ENCODE data around the gene SRPX2.

The SRPX2 gene

GRCh38 chrX:100643956-100644860 lies at the start of gene SRPX2:
Gene SRPX2, plus strand, starts transcription at chrX:100644199. Its CDS starts 2,124 bp downstream, at chrX:100646323.
- no peak for DNase-seq (ENCODE audit: low read depth in 1 of 2, low spot score in 1 of 2)

- no peak for DNase-seq (ENCODE audit: low read depth in 1 of 2, low spot score in 1 of 2)
Observed at GRCh38 chrX:100596601-100597000, 47.4 kb upstream of the SRPX2 start.

- no peak for DNase-seq (ENCODE audit: low read depth in 1 of 2, low spot score in 1 of 2)
Observed at GRCh38 chrX:100599456-100599855, 44.5 kb upstream of the SRPX2 start.

GRCh38 chrX:100600340-100600739 lies 43.7 kb upstream of the SRPX2 start:
- DNase-seq (ENCODE audit: low read depth in 1 of 2, low spot score in 1 of 2): no peak

- no peak for DNase-seq (ENCODE audit: low read depth in 1 of 2, low spot score in 1 of 2)
Observed at GRCh38 chrX:100600758-100601157, 43.2 kb upstream of the SRPX2 start.

- no peak for DNase-seq (ENCODE audit: low read depth in 1 of 2, low spot score in 1 of 2)
Observed at GRCh38 chrX:100606753-100607152, 37.2 kb upstream of the SRPX2 start.

GRCh38 chrX:100609591-100609990 lies 34.4 kb upstream of the SRPX2 start:
- no peak for DNase-seq (ENCODE audit: low read depth in 1 of 2, low spot score in 1 of 2)

GRCh38 chrX:100611951-100612350 lies 32.0 kb upstream of the SRPX2 start:
- no peak for DNase-seq (ENCODE audit: low read depth in 1 of 2, low spot score in 1 of 2)

GRCh38 chrX:100615005-100615404 lies 29.0 kb upstream of the SRPX2 start:
- DNase-seq (ENCODE audit: low read depth in 1 of 2, low spot score in 1 of 2): no peak

GRCh38 chrX:100623001-100623400 lies 21.0 kb upstream of the SRPX2 start:
- no peak for DNase-seq (ENCODE audit: low read depth in 1 of 2, low spot score in 1 of 2)

GRCh38 chrX:100625985-100626491 lies 18.0 kb upstream of the SRPX2 start:
- DNase-seq (ENCODE audit: low read depth in 1 of 2, low spot score in 1 of 2): no peak

- no peak for DNase-seq (ENCODE audit: low read depth in 1 of 2, low spot score in 1 of 2)
Observed at GRCh38 chrX:100635040-100635439, 9.0 kb upstream of the SRPX2 start.

- DNase-seq (ENCODE audit: low read depth in 1 of 2, low spot score in 1 of 2): no peak
Observed at GRCh38 chrX:100635989-100636320, 8.0 kb upstream of the SRPX2 start.

GRCh38 chrX:100636321-100636991 lies 7.5 kb upstream of the SRPX2 start, which contains the start of gene TSPAN6:
Gene TSPAN6, minus strand, starts transcription at chrX:100636806. Its CDS starts 112 bp downstream, at chrX:100636694.
- peak; percentile 45 to 46 for DNase-seq (ENCODE audit: low read depth in 1 of 2, low spot score in 1 of 2)

- DNase-seq (ENCODE audit: low read depth in 1 of 2, low spot score in 1 of 2): no peak
Observed at GRCh38 chrX:100642290-100642689, 1.7 kb upstream of the SRPX2 start.

GRCh38 chrX:100643212-100643611 lies 787 bp upstream of the SRPX2 start:
- no peak for DNase-seq (ENCODE audit: low read depth in 1 of 2, low spot score in 1 of 2)

- no peak for DNase-seq (ENCODE audit: low read depth in 1 of 2, low spot score in 1 of 2)
Observed at GRCh38 chrX:100645106-100645505, 1.1 kb downstream of the SRPX2 start.

GRCh38 chrX:100647095-100647494 lies 3.1 kb downstream of the SRPX2 start:
- DNase-seq (ENCODE audit: low read depth in 1 of 2, low spot score in 1 of 2): no peak

- no peak for DNase-seq (ENCODE audit: low read depth in 1 of 2, low spot score in 1 of 2)
Observed at GRCh38 chrX:100647739-100648138, 3.7 kb downstream of the SRPX2 start.

GRCh38 chrX:100648458-100649417 lies 4.7 kb downstream of the SRPX2 start:
- no peak for DNase-seq (ENCODE audit: low read depth in 1 of 2, low spot score in 1 of 2)
